Measurements from ENCODE around the gene ABT1.

Gene ABT1

GRCh38 chr6:26575494-26575939 is 21.2 kb upstream of the ABT1 start:
- no peak for DNase-seq (ENCODE audit: low read depth)

GRCh38 chr6:26576407-26576843 is 20.3 kb upstream of the ABT1 start:
- DNase-seq (ENCODE audit: low read depth), result no peak

- DNase-seq (ENCODE audit: low read depth), result no peak
Observed at GRCh38 chr6:26576929-26577719, 19.6 kb upstream of the ABT1 start.

- no peak for DNase-seq (ENCODE audit: low read depth)
Observed at GRCh38 chr6:26577720-26578072, 19.1 kb upstream of the ABT1 start.

- DNase-seq (ENCODE audit: low read depth), result no peak
Observed at GRCh38 chr6:26578279-26578678, 18.5 kb upstream of the ABT1 start.

- DNase-seq (ENCODE audit: low read depth), result no peak
Observed at GRCh38 chr6:26578741-26579140, 18.0 kb upstream of the ABT1 start.

GRCh38 chr6:26581164-26581915 is 15.4 kb upstream of the ABT1 start:
- DNase-seq (ENCODE audit: low read depth), result no peak

- no peak for DNase-seq (ENCODE audit: low read depth)
Observed at GRCh38 chr6:26588965-26589364, 7.8 kb upstream of the ABT1 start.

GRCh38 chr6:26592649-26593048 is 4.1 kb upstream of the ABT1 start:
- DNase-seq (ENCODE audit: low read depth), result no peak

GRCh38 chr6:26593278-26594130 is 3.2 kb upstream of the ABT1 start:
- DNase-seq (ENCODE audit: low read depth), result no peak

- no peak for DNase-seq (ENCODE audit: low read depth)
Observed at GRCh38 chr6:26594131-26594498, 2.6 kb upstream of the ABT1 start.

- no peak for DNase-seq (ENCODE audit: low read depth)
Observed at GRCh38 chr6:26594730-26595632, 1.8 kb upstream of the ABT1 start.

GRCh38 chr6:26595669-26596269 is 984 bp upstream of the ABT1 start:
- peak; percentile 82 for DNase-seq (ENCODE audit: low read depth)

GRCh38 chr6:26597389-26597766 is 625 bp downstream of the ABT1 start:
- DNase-seq (ENCODE audit: low read depth), result no peak

GRCh38 chr6:26597821-26598220 is 1.1 kb downstream of the ABT1 start:
- DNase-seq (ENCODE audit: low read depth), result no peak

GRCh38 chr6:26598267-26598666 is 1.5 kb downstream of the ABT1 start:
- DNase-seq (ENCODE audit: low read depth), result no peak

GRCh38 chr6:26599134-26599533 is 2.4 kb downstream of the ABT1 start:
- no peak for DNase-seq (ENCODE audit: low read depth)

GRCh38 chr6:26599591-26599990 is 2.8 kb downstream of the ABT1 start:
- no peak for DNase-seq (ENCODE audit: low read depth)

- DNase-seq (ENCODE audit: low read depth), result no peak
Observed at GRCh38 chr6:26600759-26601158, 4.0 kb downstream of the ABT1 start.

GRCh38 chr6:26602262-26602661 is 5.5 kb downstream of the ABT1 start:
- no peak for DNase-seq (ENCODE audit: low read depth)

- no peak for DNase-seq (ENCODE audit: low read depth)
Observed at GRCh38 chr6:26604026-26604425, 7.3 kb downstream of the ABT1 start.

All from stimulated activated CD8-positive, alpha-beta memory T cell treated with anti-CD3 and anti-CD28 coated beads, Interleukin-12 subunit alpha, Interleukin-12 subunit beta, amount 100 ng/mL, for 1 hour (primary cell).